ENCODE data around the gene KCNG4. TPM values are rescaled to one million over a fixed set of nuclear protein-coding genes. Genes with fewer than 3 reads are reported as not detected.

The KCNG4 gene
- total RNA-seq, 2 experiments from 2014 or later, result not detected

GRCh38 chr16:84239141-84239769 lies 557 bp downstream of the KCNG4 start:
- no peaks in the 10 kb centered on the region for H3K9me3 Mint-ChIP-seq (ENCODE audit: low read depth)
- no peak overlapping the region for H3K4me3 Mint-ChIP-seq
- H3K36me3 Mint-ChIP-seq, result no peaks in the 10 kb centered on the region
- CTCF ChIA-PET, result no interaction called here
- ATAC-seq (no peak), DNase-seq (no peak)
- H3K27ac Mint-ChIP-seq, result no peak overlapping the region
- H3K4me1 Mint-ChIP-seq, result no peaks in the 10 kb centered on the region
- peaks cover 37% of the 10 kb centered on the region for H3K27me3 Mint-ChIP-seq

- no peak for DNase-seq
- no peaks in the 10 kb centered on the region for H3K9me3 Mint-ChIP-seq (ENCODE audit: low read depth)
- ATAC-seq, result no peak
- CTCF ChIA-PET, result no interaction called here
- H3K4me1 Mint-ChIP-seq, result no peaks in the 10 kb centered on the region
- H3K27ac Mint-ChIP-seq, result no peak overlapping the region
- H3K36me3 Mint-ChIP-seq, result no peaks in the 10 kb centered on the region
- peaks cover 41% of the 10 kb centered on the region for H3K27me3 Mint-ChIP-seq
- H3K4me3 Mint-ChIP-seq, result no peak overlapping the region
Measured at GRCh38 chr16:84237994-84238750, 1.6 kb downstream of the KCNG4 start.

GRCh38 chr16:84236671-84237070 lies 3.1 kb downstream of the KCNG4 start:
- Mint-ChIP-seq H3K4me3 (no peak overlapping the region), H3K27me3 (peaks cover 40% of the 10 kb centered on the region), H3K9me3 (ENCODE audit: low read depth) (no peaks in the 10 kb centered on the region), H3K27ac (no peak overlapping the region), H3K4me1 (no peaks in the 10 kb centered on the region), H3K36me3 (no peaks in the 10 kb centered on the region)
- DNase-seq (no peak), ATAC-seq (no peak)
- CTCF ChIA-PET, result no interaction called here

- peaks cover 22% of the 10 kb centered on the region for H3K27me3 Mint-ChIP-seq
- ATAC-seq (no peak), DNase-seq (no peak)
- no peaks in the 10 kb centered on the region for H3K4me1 Mint-ChIP-seq
- CTCF ChIA-PET, result no interaction called here
- H3K4me3 Mint-ChIP-seq, result no peak overlapping the region
- no peaks in the 10 kb centered on the region for H3K36me3 Mint-ChIP-seq
- H3K9me3 Mint-ChIP-seq (ENCODE audit: low read depth), result no peaks in the 10 kb centered on the region
- H3K27ac Mint-ChIP-seq, result no peak overlapping the region
Measured at GRCh38 chr16:84234321-84235241, 5.2 kb downstream of the KCNG4 start.

- no peak overlapping the region for H3K4me3 Mint-ChIP-seq
- H3K36me3 Mint-ChIP-seq, result no peaks in the 10 kb centered on the region
- no peaks in the 10 kb centered on the region for H3K4me1 Mint-ChIP-seq
- no peak for DNase-seq
- no peaks in the 10 kb centered on the region for H3K9me3 Mint-ChIP-seq (ENCODE audit: low read depth)
- no peak for ATAC-seq
- CTCF ChIA-PET, result no interaction called here
- H3K27me3 Mint-ChIP-seq, result peaks cover 14% of the 10 kb centered on the region
- H3K27ac Mint-ChIP-seq, result no peak overlapping the region
Measured at GRCh38 chr16:84233748-84234147, 6.1 kb downstream of the KCNG4 start.

- H3K36me3 Mint-ChIP-seq, result no peaks in the 10 kb centered on the region
- no peaks in the 10 kb centered on the region for H3K9me3 Mint-ChIP-seq (ENCODE audit: low read depth)
- CTCF ChIA-PET, result interaction anchor here (0.7 kb wide), 1 partner anchor 35 kb away, joined by 3 read pairs; no protein-coding TSS in a partner anchor
- no peaks in the 10 kb centered on the region for H3K4me1 Mint-ChIP-seq
- no peak for ATAC-seq
- DNase-seq, result no peak
- H3K4me3 Mint-ChIP-seq, result no peak overlapping the region
- no peak overlapping the region for H3K27ac Mint-ChIP-seq
- H3K27me3 Mint-ChIP-seq, result peaks cover 13% of the 10 kb centered on the region
Measured at GRCh38 chr16:84232969-84233368, 6.8 kb downstream of the KCNG4 start.

- no peak for ATAC-seq
- no peak overlapping the region for H3K27ac Mint-ChIP-seq
- CTCF ChIA-PET, result no interaction called here
Measured at GRCh38 chr16:84232060-84232459, 7.8 kb downstream of the KCNG4 start.

GRCh38 chr16:84229471-84229870 lies 10.3 kb downstream of the KCNG4 start:
- Mint-ChIP-seq H3K4me3 (no peak overlapping the region), H3K4me1 (no peaks in the 10 kb centered on the region), H3K27me3 (peaks cover 15% of the 10 kb centered on the region), H3K36me3 (no peaks in the 10 kb centered on the region), H3K27ac (no peak overlapping the region), H3K9me3 (ENCODE audit: low read depth) (no peaks in the 10 kb centered on the region)
- CTCF ChIA-PET, result no interaction called here
- DNase-seq, result no peak
- no peak for ATAC-seq

More at GRCh38 chr16:84232060-84232459, 7.8 kb downstream of the KCNG4 start:
- Mint-ChIP-seq H3K36me3 (no peaks in the 10 kb centered on the region), H3K4me1 (no peaks in the 10 kb centered on the region), H3K9me3 (ENCODE audit: low read depth) (no peaks in the 10 kb centered on the region), H3K27me3 (peaks cover 15% of the 10 kb centered on the region), H3K4me3 (no peak overlapping the region)
- no peak for DNase-seq

GRCh38 chr16:84228256-84228838 lies 11.5 kb downstream of the KCNG4 start:
- no peak for ATAC-seq

GRCh38 chr16:84227548-84227947 lies 12.3 kb downstream of the KCNG4 start:
- no peak for ATAC-seq
- H3K27me3 Mint-ChIP-seq, result peaks cover 12% of the 10 kb centered on the region
- DNase-seq, result no peak
- CTCF ChIA-PET, result no interaction called here
- H3K9me3 Mint-ChIP-seq (ENCODE audit: low read depth), result no peaks in the 10 kb centered on the region
- H3K4me3 Mint-ChIP-seq, result no peak overlapping the region
- H3K27ac Mint-ChIP-seq, result no peak overlapping the region
- H3K4me1 Mint-ChIP-seq, result no peaks in the 10 kb centered on the region
- no peaks in the 10 kb centered on the region for H3K36me3 Mint-ChIP-seq

More at GRCh38 chr16:84228256-84228838, 11.5 kb downstream of the KCNG4 start:
- CTCF ChIA-PET, result no interaction called here
- Mint-ChIP-seq H3K27me3 (peaks cover 12% of the 10 kb centered on the region), H3K36me3 (no peaks in the 10 kb centered on the region), H3K4me1 (no peaks in the 10 kb centered on the region), H3K9me3 (ENCODE audit: low read depth) (no peaks in the 10 kb centered on the region), H3K4me3 (no peak overlapping the region), H3K27ac (no peak overlapping the region)
- DNase-seq, result no peak

- Mint-ChIP-seq H3K4me1 (no peaks in the 10 kb centered on the region), H3K36me3 (no peaks in the 10 kb centered on the region), H3K27me3 (peaks cover 8% of the 10 kb centered on the region), H3K4me3 (no peak overlapping the region), H3K9me3 (ENCODE audit: low read depth) (no peaks in the 10 kb centered on the region), H3K27ac (no peak overlapping the region)
- DNase-seq, result no peak
- CTCF ChIA-PET, result interaction anchor here (1.1 kb wide), 1 partner anchor 51 kb away, joined by 3 read pairs; no protein-coding TSS in a partner anchor
- no peak for ATAC-seq
Measured at GRCh38 chr16:84226026-84226425, 13.8 kb downstream of the KCNG4 start.

GRCh38 chr16:84225571-84225970 lies 14.2 kb downstream of the KCNG4 start:
- Mint-ChIP-seq H3K36me3 (no peaks in the 10 kb centered on the region), H3K4me3 (no peak overlapping the region), H3K27ac (no peak overlapping the region), H3K9me3 (ENCODE audit: low read depth) (no peaks in the 10 kb centered on the region), H3K4me1 (no peaks in the 10 kb centered on the region), H3K27me3 (peaks cover 8% of the 10 kb centered on the region)
- no peak for DNase-seq
- no peak for ATAC-seq
- CTCF ChIA-PET, result no interaction called here

- no peak overlapping the region for H3K27ac Mint-ChIP-seq
Measured at GRCh38 chr16:84225126-84225525, 14.7 kb downstream of the KCNG4 start.

More at GRCh38 chr16:84225126-84225525, 14.7 kb downstream of the KCNG4 start:
- Mint-ChIP-seq H3K27me3 (peaks cover 8% of the 10 kb centered on the region), H3K9me3 (ENCODE audit: low read depth) (no peaks in the 10 kb centered on the region), H3K36me3 (no peaks in the 10 kb centered on the region), H3K4me3 (no peak overlapping the region), H3K4me1 (no peaks in the 10 kb centered on the region)
- CTCF ChIA-PET, result no interaction called here
- ATAC-seq, result no peak
- DNase-seq, result no peak

Data from activated CD8-positive, alpha-beta memory T cell treated with anti-CD3 and anti-CD28 coated beads, Interleukin-2, amount 10 ng/mL, durations not matched to agents 7 days and 5 days (primary cell).